CD14-positive monocyte (primary cell): ENCODE results near the gene RTL10. TPM values are rescaled to one million over a fixed set of nuclear protein-coding genes. Genes with fewer than 3 reads are reported as not detected.

ENCODE experiments used
- DNase-seq, 3 donors: peaks; one replicate each; pipeline ENCODE4 v3.0.0-alpha.2; 2011 to 2022
- H2AFZ ChIP-seq: 2 replicates; pipeline ENCODE4 v1.6.0; 2012; ENCODE audit warnings: mild to moderate bottlenecking, low read depth, low read length, inconsistent platforms; ENCODE audit not compliant: insufficient read depth, poor library complexity, severe bottlenecking
- H3K27ac ChIP-seq, 2 donors: 1 replicate in 1 of 2; 2 replicates in 1 of 2; pipeline ENCODE4 v1.5.1; 2012 to 2013; ENCODE audit warnings: low read length in 2 of 2, control low read depth in 1 of 2, inconsistent platforms in 1 of 2, low read depth in 1 of 2, mild to moderate bottlenecking in 1 of 2
- H3K27me3 ChIP-seq, 2 donors: one replicate each; pipeline versions ENCODE4 v1.6.0 to v1.6.1; 2011 to 2013; ENCODE audit warnings: low read length in 2 of 2; ENCODE audit not compliant: control insufficient read depth in 2 of 2, insufficient read depth in 2 of 2
- H3K36me3 ChIP-seq, 2 donors: replicated peaks in 1 of 2; 1 replicate in 1 of 2; 2 replicates in 1 of 2; pipeline versions ENCODE4 v1.5.1 to v1.6.1; 2012 to 2013; ENCODE audit warnings: low read length in 2 of 2, control low read depth in 1 of 2, inconsistent platforms in 1 of 2, mild to moderate bottlenecking in 1 of 2; ENCODE audit not compliant: insufficient read depth in 2 of 2, control insufficient read depth in 1 of 2
- H3K4me1 ChIP-seq, 2 donors: 1 replicate in 1 of 2; 2 replicates in 1 of 2; pipeline versions ENCODE4 v1.5.1 to v1.6.1; 2012 to 2013; ENCODE audit warnings: low read length in 2 of 2, control low read depth in 1 of 2, inconsistent platforms in 1 of 2, mild to moderate bottlenecking in 1 of 2, moderate library complexity in 1 of 2; ENCODE audit not compliant: insufficient read depth in 2 of 2, control insufficient read depth in 1 of 2
- H3K4me2 ChIP-seq: replicated peaks from 2 replicates; pipeline ENCODE3; 2012; ENCODE audit warnings: low read length, moderate library complexity, mild to moderate bottlenecking; ENCODE audit not compliant: poor library complexity, severe bottlenecking; ENCODE audit errors: extremely low read depth
- H3K4me3 ChIP-seq, 3 experiments: fragments of 200-600 bp in 1 of 3; sonication (generic) in 1 of 3; replicated peaks in 1 of 3; 1 replicate in 2 of 3; 2 replicates in 1 of 3; pipeline ENCODE4 v1.5.1; 2011 to 2013; ENCODE audit warnings: low read length in 3 of 3, mild to moderate bottlenecking in 3 of 3, control low read depth in 2 of 3, low read depth in 2 of 3, inconsistent platforms in 1 of 3, moderate library complexity in 1 of 3
- H3K79me2 ChIP-seq: 2 replicates; pipeline ENCODE4 v1.6.0; 2012; ENCODE audit warnings: mild to moderate bottlenecking, control low read depth, inconsistent platforms, low read length, moderate library complexity; ENCODE audit not compliant: insufficient read depth
- H3K9ac ChIP-seq: 2 replicates; pipeline ENCODE4 v1.6.0; 2017; ENCODE audit warnings: low read length, mild to moderate bottlenecking; ENCODE audit not compliant: insufficient read depth, poor library complexity, severe bottlenecking
- H3K9me3 ChIP-seq, 2 donors: replicated peaks in 1 of 2; 1 replicate in 1 of 2; 2 replicates in 1 of 2; pipeline versions ENCODE4 v1.5.1 to v1.6.1; 2012 to 2013; ENCODE audit warnings: low read length in 2 of 2, control low read depth in 1 of 2; ENCODE audit not compliant: control insufficient read depth in 1 of 2, insufficient read depth in 1 of 2
- H4K20me1 ChIP-seq: 2 replicates; pipeline ENCODE4 v1.6.0; 2012; ENCODE audit warnings: mild to moderate bottlenecking, low read length, control low read depth, moderate library complexity; ENCODE audit not compliant: insufficient read depth
- H3K27ac Mint-ChIP-seq, 7 donors: one replicate each; pipeline ENCODE4 v1.8.0; 2020; ENCODE audit warnings: mild to moderate bottlenecking in 7 of 7, mixed read lengths in 7 of 7, moderate library complexity in 6 of 7, inconsistent platforms in 2 of 7
- H3K27me3 Mint-ChIP-seq, 3 donors: one replicate each; pipeline ENCODE4 v1.8.0; 2021 to 2022; ENCODE audit warnings: low read depth in 3 of 3, mild to moderate bottlenecking in 3 of 3, mixed read lengths in 3 of 3, moderate library complexity in 3 of 3, inconsistent platforms in 1 of 3
- H3K36me3 Mint-ChIP-seq, 2 donors: one replicate each; pipeline ENCODE4 v1.8.0; 2020; ENCODE audit warnings: mixed read lengths in 2 of 2, inconsistent platforms in 1 of 2, mild to moderate bottlenecking in 1 of 2
- H3K4me1 Mint-ChIP-seq: one replicate; pipeline ENCODE4 v1.8.0; 2020; ENCODE audit warnings: mild to moderate bottlenecking, mixed read lengths
- H3K4me3 Mint-ChIP-seq, 2 donors: one replicate each; pipeline ENCODE4 v1.8.0; 2020; ENCODE audit warnings: mild to moderate bottlenecking in 2 of 2, mixed read lengths in 2 of 2, moderate library complexity in 1 of 2
- H3K9me3 Mint-ChIP-seq, 7 donors: one replicate each; pipeline ENCODE4 v1.8.0; 2020 to 2022; ENCODE audit warnings: mixed read lengths in 7 of 7, mild to moderate bottlenecking in 6 of 7, moderate library complexity in 6 of 7, inconsistent platforms in 2 of 7
- WGBS: methylation state at CpG from one replicate; pipeline ENCODE4 v1.1.5; 2013; ENCODE audit warnings: missing lambda C conversion rate; ENCODE audit not compliant: insufficient coverage; 5-methylcytosine and 5-hydroxymethylcytosine counted together
- intact Hi-C, 2 donors: fragments of 100-400 bp; cut with micrococcal nuclease; formaldehyde crosslinking; loops; one replicate each; pipeline versions ENCODE4 v1.15.0 to v1.15.1; 2023
- polyA plus RNA-seq, 3 donors: library from polyadenylated mRNA; depleted of rRNA in 1 of 3; unstranded in 2 of 3; stranded (reverse) in 1 of 3; fragments of 300-500 nt in 2 of 3; fragments of >200 nt in 1 of 3; fragmentation: Illumina TruSeq in 2 of 3; gene quantifications; 1 replicate in 2 of 3; 2 replicates in 1 of 3; pipeline ENCODE4 v1.2.3, GENCODE V29; 2012 to 2021
- TF ChIP-seq, protein P1 (sequence below): fragments of 200-600 bp; IDR thresholded peaks from one replicate; pipeline ENCODE4 v1.8.0; 2022; ENCODE audit warnings: antibody characterized with exemption, mild to moderate bottlenecking

The RTL10 gene
- polyA plus RNA-seq, 3 donors: 1.4 to 6.5 (median 1.5) TPM

DNA sequence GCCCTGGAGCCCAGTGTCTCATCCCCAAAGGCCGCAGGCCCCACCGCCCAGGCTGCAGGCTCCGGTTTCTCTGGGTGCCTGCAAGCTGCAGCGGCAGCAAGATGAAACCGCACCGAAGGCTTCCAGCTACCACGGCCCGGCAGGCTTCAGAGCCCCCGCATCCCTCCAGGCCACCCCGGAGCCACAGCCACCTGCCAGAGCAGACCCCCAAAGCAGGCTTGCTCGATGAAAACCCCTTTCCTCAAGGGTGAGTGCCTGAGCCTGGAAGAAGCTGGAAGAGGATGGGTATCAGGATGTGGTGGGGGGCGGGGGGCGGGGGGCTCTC lies 24.5 kb upstream of the RTL10 start:
- Histone ChIP-seq H3K9me3 (no peaks in the 10 kb centered on the region), H3K4me1 (no peaks in the 10 kb centered on the region), H3K4me2 (no peak overlapping the region), H3K36me3 (peaks cover 37 to 73% of the 10 kb centered on the region in 2 donors), H3K79me2 (no peaks in the 10 kb centered on the region), H3K27ac (no peak overlapping the region), H3K9ac (no peak overlapping the region), H4K20me1 (no peaks in the 10 kb centered on the region), H2AFZ (no peak overlapping the region), H3K4me3 (no peak overlapping the region), H3K27me3 (no peaks in the 10 kb centered on the region)
- Mint-ChIP-seq H3K9me3 (no peaks in the 10 kb centered on the region), H3K27ac (no peak overlapping the region), H3K27me3 (no peaks in the 10 kb centered on the region), H3K4me1 (no peaks in the 10 kb centered on the region), H3K4me3 (no peak overlapping the region), H3K36me3 (peaks cover 19 to 65% of the 10 kb centered on the region in 2 donors)
- no peak for DNase-seq
- intact Hi-C loops: no loop called here
- WGBS: 97% methylated on average over 8 of the region's 13 CpGs
- TF ChIP-seq, protein P1, sequence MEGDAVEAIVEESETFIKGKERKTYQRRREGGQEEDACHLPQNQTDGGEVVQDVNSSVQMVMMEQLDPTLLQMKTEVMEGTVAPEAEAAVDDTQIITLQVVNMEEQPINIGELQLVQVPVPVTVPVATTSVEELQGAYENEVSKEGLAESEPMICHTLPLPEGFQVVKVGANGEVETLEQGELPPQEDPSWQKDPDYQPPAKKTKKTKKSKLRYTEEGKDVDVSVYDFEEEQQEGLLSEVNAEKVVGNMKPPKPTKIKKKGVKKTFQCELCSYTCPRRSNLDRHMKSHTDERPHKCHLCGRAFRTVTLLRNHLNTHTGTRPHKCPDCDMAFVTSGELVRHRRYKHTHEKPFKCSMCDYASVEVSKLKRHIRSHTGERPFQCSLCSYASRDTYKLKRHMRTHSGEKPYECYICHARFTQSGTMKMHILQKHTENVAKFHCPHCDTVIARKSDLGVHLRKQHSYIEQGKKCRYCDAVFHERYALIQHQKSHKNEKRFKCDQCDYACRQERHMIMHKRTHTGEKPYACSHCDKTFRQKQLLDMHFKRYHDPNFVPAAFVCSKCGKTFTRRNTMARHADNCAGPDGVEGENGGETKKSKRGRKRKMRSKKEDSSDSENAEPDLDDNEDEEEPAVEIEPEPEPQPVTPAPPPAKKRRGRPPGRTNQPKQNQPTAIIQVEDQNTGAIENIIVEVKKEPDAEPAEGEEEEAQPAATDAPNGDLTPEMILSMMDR: no peak

DNA sequence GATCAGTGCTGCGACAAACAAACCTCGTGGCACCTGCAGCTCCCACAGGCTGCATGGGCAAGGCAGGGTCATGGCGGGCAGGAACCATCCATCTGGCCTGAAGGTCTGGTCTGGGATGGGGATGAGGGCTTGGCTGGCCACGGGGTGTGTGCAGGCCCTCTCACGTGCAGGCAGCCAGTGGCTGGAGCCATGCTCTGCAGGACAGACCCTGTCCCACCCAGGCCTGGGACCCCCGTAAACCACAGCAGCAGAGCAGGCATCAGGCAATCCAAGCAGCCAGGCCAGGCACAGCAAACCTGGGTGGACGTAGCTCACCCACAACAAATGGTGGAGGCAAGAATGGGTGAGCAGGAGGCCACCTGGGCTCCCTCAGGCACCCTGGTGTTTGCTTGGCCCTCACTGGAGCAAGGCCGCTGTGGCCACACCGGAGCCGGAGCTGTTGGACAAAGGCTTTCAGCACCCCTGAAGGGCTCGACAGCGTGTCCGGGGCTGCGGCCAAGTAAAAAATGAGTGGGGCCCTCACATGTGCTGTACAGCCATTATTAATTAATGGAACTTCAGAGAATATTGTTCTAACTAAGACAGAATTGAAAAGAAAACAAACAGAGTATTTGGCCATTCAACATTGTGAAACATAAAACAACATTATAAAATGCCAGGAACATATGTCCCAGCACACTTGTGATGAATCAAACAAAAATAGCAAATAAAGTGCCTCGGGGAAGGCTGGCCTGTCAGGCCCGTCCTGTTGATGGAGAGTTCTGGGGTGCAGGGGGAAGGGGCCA lies 24.0 kb upstream of the RTL10 start:
- H3K9me3 Mint-ChIP-seq: no peaks in the 10 kb centered on the region
- TF ChIP-seq, protein P1: no peak
- no peak for DNase-seq
- 94% methylated on average over 14 of the region's 16 CpGs for WGBS
- no peaks in the 10 kb centered on the region for H3K27me3 ChIP-seq
- no peaks in the 10 kb centered on the region for H3K27me3 Mint-ChIP-seq
- no peaks in the 10 kb centered on the region for H3K79me2 ChIP-seq
- H3K4me3 Mint-ChIP-seq: no peak overlapping the region
- no peak overlapping the region for H3K4me2 ChIP-seq
- no peaks in the 10 kb centered on the region for H3K4me1 ChIP-seq
- intact Hi-C loops: no loop called here
- no peaks in the 10 kb centered on the region for H3K9me3 ChIP-seq
- no peak overlapping the region for H3K4me3 ChIP-seq
- H3K9ac ChIP-seq: no peak overlapping the region
- no peak overlapping the region for H2AFZ ChIP-seq
- H3K27ac ChIP-seq: no peak overlapping the region
- peaks cover 37 to 78% of the 10 kb centered on the region in 2 donors for H3K36me3 ChIP-seq
- no peak overlapping the region for H3K27ac Mint-ChIP-seq
- H3K36me3 Mint-ChIP-seq: peaks cover 19 to 63% of the 10 kb centered on the region in 2 donors
- H4K20me1 ChIP-seq: no peaks in the 10 kb centered on the region
- no peaks in the 10 kb centered on the region for H3K4me1 Mint-ChIP-seq
